Mucosa of gallbladder (tissue), 1 donor: ENCODE results near the gene PTP4A2. TPM values are rescaled to one million over a fixed set of nuclear protein-coding genes. Genes with fewer than 3 reads are reported as not detected.
A peak's percentile ranks its signal among the peaks of the same experiment; 100 is the strongest.

Experiments used
- DNase-seq: peaks from one replicate; pipeline ENCODE4 v3.0.0-alpha.2; 2020; ENCODE audit warnings: low spot score
- total RNA-seq: library from RNA; stranded (reverse); gene quantifications from one replicate; pipeline ENCODE4 v1.2.1, GENCODE V29; 2021
- donor health status: DM: no; HTN: no; CAD: no.

Gene PTP4A2
- total RNA-seq: 274 TPM

DNA sequence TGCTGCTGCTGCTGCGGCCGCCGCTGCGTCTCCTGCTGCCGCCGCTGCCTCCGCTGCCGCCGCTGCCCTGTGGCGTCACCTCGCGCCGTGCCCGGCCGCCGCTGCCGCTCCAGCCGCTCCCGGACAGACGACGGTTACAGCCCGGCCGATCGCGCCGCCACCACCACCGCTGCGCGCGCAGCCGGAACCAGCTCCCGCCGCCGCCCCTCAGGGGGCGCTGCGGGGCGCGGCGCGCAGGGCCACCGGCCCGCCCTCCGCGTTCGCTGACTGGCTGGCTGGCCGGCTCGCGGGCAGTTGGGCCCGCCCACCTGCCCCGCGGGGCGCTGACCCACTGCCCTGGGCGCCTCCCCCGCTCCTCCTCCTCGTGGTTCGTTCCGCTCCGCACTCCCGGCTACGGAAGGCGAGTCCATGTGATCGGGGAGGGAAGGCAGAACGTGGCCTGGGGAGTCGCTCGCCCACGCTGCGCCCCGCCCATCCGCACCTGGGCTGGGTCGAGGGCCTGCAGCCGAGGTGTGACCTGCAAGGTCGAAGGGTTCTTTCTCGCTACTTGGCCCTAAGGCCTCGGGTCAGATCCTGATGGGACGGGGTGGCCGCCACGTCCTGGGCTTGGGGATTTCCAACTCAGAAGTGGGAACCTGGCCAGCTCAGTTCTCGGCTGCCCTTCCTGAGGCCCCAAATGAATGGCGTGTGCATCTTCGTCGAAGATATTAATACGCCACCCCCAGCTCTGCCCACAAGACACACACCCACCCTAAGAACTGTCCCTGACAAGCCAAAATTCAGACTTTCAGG, at the start of gene PTP4A2:
PTP4A2 (minus strand) TSS at position 185 of the 792 bp plus-strand sequence. CDS start 19,303 bp downstream, outside the sequence.
- peak; percentile 92 for DNase-seq

DNA sequence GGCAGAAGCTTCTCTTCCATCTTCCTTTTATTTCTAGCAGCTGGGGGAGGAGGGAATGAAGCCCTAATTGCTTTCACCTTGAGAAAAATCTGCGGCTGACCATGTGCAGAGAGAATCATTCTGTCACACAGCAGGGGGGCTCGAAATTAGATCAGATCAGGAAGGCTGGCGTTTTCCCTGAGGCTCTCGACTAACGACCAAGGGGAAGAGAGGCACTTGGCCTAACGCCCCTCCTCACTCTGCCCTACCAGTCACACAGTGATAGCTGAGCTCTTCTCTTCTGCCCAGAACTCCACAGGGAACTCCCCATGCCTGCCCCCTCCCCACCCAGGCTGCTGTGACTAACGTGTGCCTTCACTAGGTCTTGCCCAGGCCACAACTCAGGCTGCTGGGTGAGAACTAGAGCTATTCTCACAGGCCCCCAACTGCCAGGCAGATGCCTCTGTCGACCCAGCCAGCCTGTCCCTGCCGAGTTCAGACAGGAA, 49.0 kb upstream of the PTP4A2 start:
- DNase-seq: no peak

- no peak for DNase-seq
Measured at GRCh38 chr1:31985430-31985829, 47.3 kb upstream of the PTP4A2 start.

DNA sequence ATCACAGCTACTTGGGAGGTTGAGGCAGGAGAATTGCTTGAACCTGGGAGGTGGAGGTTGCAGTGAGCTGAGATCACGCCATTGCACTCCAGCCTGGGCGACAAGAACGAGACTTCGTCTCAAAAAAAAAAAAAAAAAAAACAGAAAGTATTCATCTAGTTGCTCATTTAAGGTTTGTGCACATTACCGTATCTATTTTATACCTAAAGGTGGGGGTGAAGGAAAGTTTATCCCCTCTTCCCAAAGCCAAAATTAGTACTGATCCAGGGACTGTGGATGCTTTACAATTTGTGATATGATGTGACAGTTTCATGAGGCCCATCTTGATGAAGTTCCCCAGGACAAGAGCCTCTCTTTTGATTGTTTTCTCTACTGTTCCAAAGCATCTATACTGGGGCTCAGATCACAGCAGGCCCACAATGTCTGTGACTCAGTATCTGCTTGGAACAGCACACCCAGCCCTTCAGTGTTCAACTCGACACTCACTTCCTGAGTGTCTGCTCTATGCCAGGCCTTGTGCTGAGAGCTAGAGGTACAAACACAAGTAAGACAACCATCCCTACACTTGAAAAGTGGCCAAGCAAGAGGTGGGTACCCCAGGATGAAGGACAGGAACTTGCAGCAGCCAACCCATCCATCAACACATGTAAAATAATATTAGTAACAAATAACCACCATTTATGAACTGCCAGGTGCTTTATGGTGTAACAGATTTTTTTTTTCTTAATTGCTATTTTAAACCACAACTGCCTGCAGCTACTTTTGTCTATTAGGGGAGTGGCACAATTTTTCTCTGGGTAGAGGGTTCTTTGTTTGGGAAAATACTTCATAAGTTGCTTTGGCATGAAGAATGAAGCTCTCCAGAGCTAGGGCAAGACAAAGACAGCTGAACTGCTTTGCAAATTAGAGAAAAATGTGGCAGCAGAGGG, 46.5 kb upstream of the PTP4A2 start:
- DNase-seq: no peak

DNA sequence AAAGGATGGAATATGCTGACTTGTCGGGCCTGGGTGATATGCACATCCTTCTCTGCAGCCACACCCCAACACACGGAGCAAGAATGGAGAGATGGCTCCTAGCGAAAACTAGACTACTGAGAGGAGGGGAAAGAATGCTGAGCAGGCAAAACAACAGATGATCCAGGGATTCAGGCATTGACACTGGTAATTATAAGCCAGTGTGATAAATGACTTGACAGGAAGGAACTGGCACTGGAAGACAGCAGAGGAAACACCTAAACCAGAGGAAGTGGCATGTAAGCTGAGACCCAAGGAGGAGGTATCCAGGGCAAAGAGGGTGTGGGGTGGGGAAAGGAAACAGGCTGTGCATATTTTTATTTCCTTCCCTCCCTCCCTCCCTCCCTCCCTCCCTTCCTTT, 43.8 kb upstream of the PTP4A2 start:
- no peak for DNase-seq

DNA sequence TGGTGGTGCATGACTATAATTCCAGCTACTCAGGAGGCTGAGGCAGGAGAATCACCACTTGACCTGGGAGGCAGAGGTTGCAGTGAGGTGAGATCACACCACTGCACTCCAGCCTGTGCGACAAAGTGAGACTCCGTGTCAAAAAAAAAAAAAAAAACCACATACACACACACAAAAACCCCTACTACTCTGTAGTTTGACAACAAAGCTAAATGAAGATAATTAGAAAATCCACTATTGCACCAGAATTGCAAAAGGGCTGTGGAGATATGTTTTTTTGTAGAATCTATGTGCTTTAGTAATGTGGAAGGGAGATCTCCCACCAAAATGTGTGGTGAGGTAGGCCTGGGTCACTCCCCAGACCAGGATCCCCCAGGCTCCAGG, 43.3 kb upstream of the PTP4A2 start:
- DNase-seq: no peak

GRCh38 chr1:31980835-31981455, 42.8 kb upstream of the PTP4A2 start:
- no peak for DNase-seq

GRCh38 chr1:31978843-31979400, 40.8 kb upstream of the PTP4A2 start:
- no peak for DNase-seq

- DNase-seq: no peak
Measured at GRCh38 chr1:31977385-31978131, 39.4 kb upstream of the PTP4A2 start.

GRCh38 chr1:31976401-31976800, 38.2 kb upstream of the PTP4A2 start:
- DNase-seq: no peak

- DNase-seq: no peak
Measured at GRCh38 chr1:31970873-31971272, 32.7 kb upstream of the PTP4A2 start.

DNA sequence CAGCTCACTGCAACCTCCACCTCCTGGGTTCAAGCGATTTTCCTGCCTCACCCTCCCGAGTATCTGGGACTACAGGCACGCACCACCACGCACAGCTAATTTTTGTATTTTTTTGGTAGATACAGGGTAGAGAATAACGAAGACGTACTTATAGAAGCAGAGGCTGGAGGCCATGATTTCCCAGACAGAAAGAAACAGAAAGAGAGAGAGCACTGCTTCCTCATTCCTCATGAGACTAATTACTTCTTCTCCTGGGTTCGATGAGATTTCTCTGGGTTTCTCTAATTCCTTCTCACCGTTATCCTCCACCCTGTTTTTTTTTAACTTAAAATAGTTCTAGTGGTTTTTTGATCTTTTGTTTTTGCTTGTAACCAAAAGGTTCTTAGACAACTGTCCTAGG, 23.4 kb upstream of the PTP4A2 start:
- no peak for DNase-seq

DNA sequence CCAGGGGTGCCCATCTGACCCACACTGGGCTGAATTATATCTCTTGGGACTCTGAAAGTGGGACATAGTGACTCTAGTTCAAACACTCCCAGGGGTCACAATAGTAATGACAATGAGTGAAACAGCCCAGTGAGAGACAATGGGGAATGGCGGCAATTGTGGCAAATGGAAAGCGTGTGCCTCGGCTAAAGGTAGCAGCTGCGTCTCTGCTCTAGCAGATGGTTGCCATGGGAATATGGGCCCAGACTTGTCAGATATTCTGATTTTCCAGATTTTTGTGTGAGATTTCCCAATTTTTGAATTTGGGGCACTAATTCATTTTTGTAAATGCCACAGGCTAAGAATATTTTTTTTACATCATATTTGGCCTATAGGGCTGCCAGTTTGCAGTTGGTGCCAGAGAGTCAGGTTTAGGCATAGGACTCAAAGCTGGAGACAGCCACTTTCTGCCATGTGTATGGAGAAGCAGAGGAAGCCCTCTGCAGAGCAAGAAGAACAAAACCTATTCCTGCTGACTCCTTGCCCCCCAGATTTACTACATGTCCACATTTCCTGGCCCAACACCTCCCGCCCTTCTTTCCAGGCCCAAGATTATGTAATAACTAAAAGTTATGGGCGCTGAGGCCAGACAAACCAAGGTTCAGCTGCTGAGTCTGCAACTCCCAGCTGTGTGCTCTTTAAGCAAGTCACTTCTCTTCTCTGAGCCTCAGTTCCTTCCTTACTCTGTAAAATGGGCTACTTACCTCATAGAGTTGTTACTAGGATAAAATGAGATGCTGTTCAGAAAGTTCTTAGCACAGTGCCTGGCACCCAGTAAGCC, 21.6 kb upstream of the PTP4A2 start:
- no peak for DNase-seq

- no peak for DNase-seq
Measured at GRCh38 chr1:31957701-31958674, 19.8 kb upstream of the PTP4A2 start.

DNA sequence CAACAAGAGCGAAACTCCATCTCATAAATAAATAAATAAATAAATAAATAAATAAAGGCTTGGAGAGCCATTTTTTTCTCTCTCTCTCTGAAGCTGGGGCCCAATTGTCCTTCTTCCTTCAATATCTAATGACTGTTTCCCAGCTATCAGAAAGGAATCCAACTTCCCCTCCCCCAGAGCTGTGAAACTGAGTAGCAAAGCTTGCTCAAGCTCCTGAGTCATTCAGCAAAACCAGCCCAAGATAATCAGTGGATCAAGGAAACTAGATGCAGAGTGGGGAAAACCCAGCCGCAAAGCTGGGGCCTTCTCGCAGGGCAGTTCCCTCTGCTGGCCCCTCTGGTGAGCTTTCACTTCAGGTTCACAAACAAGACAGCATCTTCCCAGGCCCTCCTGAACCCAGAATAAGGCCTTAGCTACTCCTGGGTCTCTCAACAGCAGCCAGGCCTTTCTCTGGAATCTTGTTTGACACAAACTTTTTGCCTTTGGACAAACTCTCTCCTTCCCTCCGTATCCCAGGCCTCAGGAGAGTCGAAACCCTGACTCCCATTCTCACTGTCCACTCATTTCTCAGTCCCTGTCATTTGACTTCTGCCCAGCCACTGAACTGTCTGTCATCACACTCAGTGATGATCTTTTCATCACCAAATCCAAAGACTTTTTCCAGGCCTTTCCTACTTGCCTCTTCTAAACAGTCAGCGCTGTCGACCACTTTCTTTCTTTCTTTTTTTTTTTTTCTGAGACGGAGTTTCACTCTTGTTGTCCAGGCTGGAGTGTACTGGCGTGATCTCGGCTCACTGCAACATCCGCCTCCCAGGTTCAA, 18.0 kb upstream of the PTP4A2 start:
- peak; percentile 88 for DNase-seq

GRCh38 chr1:31954607-31955283, 16.6 kb upstream of the PTP4A2 start:
- DNase-seq: peak; percentile 84

DNA sequence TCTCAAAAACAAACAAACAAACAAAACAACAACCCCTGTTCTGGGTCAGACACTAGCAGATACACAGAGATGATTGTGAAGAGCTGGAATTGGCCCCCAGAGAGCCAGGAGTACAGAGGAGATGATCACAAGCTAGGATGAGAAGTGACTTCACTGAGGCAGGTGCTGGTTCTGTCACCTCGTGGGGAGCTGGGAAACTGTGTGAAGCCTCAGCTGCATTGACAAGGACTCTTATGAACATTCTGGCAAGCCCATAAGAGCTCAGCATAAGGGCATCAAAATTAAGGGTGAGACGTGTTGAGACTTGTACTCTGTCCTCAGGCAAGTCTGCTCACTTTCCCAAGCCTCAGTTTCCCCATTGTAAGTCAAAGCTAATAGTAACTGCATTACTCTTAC, 14.7 kb upstream of the PTP4A2 start:
- no peak for DNase-seq

DNA sequence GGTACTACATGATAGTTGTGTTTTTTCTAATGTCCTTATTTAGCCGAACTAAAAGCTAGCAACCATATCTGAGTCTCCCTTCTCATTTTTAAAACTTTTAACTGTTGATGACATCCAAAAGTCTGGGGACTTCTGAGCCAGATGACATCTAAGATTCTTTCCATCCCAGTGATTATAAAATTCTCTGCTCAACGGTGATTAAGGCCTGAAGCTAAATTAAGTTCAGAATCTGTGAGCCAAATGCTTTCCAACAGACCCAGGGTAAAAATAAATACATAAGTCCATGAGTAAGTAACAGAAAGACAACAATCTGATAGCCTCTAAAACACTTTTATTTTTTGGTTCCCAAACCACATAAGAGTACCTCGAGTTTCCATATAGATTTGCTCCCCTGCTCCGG, 13.1 kb upstream of the PTP4A2 start:
- DNase-seq: no peak
